CD4-positive, alpha-beta T cell treated with Interferon alpha-2 for 1 hour (primary cell): Measurements from ENCODE around the gene PUM1.
"Not testable (repeated sequence)": the region's sequence is repeated elsewhere in the genome, so short reads cannot be mapped to it uniquely, and the experiment has no call there.

Source experiments
- DNase-seq, 2 donors: peaks; one replicate each; pipeline ENCODE4 v3.0.0-alpha.2; 2020 to 2022

The PUM1 gene

DNA sequence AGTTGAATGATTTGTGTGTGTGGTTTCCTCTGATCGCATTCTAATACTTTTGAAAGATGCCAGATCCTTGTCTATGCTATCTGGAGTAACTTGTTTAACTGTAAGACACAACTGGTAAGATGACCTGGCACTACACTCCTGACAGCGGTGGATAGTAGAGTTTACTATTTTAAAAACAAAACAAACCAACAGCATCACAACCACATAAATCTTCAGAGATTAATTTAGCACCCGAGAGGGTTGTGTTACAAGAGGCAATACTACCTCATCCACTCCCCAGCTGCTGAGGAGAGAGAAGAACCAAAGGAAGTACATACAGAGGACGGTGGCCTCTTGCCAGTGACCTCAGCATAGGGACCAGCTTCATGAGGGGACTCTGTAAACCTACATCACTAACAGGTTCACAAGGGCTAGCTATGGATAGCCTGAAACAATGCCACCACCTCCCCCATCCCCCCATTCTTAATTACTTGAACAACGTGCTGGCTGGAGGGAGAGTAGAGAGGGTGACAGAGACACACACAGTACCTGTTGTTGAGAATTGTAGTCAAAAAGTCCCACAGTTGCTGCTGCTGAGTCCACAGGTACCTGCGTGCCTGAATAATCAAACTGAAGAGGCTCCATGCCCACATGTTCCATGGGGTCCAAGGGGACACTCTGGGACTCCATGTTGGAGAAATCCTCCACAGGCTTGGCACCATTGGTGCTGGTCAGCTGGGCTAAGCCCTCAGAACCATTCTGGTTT lies 73.5 kb downstream of the PUM1 start:
- no peak for DNase-seq

DNA sequence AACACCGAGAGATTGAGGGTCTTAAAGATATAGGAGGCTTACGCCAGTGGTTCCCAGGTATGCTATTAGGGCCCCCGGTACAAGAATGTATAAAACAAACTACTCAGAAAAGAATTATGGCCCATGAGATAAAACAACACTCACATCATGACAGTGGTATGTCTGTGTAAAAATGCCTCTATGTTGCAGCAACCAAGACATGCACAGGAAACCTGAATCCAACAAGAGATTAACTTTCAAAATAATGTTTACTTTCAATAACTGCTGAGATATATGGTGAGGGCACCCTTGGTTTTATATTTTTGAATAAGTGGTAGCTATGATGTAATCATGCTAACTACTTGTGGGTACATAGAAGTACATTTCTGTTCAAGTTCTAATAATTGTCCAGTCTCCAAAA lies 74.9 kb downstream of the PUM1 start:
- no peak for DNase-seq

DNA sequence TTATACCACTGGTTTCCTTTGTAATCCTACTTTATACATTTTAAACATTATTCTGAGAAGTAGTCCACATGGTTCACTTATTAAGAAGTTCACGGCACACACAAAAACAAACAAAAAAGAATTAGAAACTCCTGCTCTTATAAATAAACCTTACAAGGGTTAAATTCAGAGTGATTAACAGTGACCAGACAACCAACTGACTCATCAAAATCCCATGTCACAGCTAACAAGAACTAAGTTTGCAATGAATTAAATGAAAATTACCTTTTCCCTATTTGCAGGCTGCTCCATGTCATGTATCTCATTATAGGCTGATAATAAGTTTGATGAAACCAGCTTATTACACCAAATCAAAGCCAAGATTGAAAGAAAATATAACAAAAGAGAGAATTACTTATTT lies 77.5 kb downstream of the PUM1 start:
- DNase-seq: no peak

DNA sequence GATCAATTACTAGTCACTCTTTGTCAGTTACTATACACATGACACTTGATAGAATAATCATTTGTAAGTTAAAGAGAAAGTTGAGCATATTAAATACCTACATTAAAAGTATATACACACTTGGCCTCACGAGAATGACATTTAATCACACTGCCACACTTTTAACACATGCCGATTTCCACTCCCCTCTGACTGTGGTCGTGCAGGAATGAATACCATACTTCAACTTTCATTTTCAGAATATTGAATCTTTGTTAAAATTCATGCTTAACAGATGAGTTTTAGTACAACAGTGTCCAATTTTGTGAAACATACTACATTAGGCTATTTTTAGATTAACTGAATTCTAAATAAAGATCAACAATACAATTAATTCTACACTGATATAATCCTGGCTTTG lies 78.8 kb downstream of the PUM1 start:
- DNase-seq: no peak

DNA sequence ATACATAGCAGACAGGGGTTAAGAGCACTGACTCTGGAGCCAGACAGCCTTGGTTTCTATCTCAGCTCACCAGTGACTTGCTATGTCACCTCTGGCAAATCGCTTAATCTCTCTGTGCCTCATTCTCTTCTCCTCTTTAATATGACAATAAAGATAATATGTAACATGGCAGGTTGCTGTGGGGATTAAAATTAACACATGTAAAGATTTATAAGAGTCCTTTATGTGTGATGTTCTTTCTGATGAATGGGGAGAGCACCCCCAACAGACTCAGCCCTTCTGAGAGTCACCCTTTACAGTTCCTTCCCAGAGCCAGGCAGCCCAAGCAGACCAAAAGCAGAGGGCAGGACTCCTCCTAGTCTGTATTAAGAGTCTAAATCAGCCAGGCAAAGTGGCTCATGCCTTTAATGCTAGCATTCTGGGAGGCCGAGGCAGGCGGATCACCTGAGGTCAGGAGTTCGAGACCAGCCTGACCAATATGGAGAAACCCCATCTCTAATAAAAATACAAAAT lies 80.5 kb downstream of the PUM1 start:
- DNase-seq: no peak

DNA sequence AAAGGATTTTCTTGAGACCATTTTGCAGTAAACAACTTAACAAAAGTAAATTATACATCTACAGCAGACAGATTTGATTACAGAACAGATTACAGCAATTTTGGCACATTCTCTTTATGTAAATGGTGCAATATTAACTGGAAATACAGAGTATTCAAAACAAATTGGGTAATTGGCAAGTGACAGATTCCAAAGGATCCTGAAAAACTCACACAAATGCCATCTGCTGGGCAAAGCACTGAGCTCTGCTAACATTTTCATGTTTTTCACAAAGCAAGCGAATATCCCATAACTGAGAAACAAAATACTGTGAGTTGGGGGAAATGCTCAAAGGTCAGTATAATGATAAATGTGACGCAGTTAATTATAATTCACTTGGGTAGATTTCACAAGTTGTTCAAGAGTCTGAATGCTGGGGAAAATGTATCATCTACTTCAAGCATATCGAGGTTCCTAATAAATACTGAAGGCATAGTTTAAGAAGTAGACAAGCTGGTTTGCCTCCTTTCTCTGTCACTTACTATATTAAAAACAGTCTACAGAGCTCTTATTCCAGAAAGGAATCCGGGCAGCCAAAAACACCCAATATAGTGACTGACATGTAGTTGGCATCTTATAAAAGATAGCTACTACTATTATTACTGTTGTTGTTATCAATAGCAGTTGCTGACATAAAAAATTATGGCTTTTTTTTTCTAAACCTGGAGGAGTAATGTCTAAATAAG lies 81.2 kb downstream of the PUM1 start:
- no peak for DNase-seq

GRCh38 chr1:30982937-30983336 lies 82.6 kb downstream of the PUM1 start:
- no peak for DNase-seq

DNA sequence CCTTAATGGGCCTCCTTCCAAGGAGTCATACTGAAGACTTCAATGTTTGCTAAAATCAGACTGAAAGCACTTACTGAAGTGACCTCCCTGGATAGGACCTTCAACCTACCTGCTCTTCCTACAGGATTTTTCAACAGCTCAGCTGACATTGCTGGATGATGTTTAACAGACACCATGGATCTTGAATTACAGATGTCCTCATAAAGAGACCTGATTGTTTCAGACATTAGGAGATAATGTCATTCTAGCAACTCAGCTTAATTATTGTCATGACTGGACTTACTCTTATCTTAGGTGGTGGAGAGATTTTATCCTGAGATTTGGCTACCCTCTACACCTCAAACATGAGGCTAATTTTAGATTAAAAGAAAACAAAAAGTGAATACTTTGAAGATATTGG lies 83.1 kb downstream of the PUM1 start:
- no peak for DNase-seq

DNA sequence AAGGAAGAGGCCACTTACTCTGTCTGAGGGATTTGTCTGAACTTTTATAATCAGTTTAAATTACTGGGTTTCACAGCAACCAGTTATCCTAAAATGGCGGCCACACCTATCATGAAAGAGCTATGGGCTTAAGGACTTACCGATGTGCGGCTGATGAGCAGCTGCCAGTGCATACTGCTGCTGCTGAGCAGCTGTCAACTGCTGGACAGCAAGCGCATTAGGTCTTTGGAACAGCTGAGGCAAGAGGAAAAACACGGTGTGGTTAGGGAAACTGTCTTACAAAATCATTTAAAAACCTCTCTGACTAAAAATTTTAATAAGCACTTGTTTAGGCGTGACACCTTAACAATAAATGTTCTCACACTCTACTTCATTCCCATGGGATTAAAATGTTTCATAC lies 84.3 kb downstream of the PUM1 start:
- no peak for DNase-seq

DNA sequence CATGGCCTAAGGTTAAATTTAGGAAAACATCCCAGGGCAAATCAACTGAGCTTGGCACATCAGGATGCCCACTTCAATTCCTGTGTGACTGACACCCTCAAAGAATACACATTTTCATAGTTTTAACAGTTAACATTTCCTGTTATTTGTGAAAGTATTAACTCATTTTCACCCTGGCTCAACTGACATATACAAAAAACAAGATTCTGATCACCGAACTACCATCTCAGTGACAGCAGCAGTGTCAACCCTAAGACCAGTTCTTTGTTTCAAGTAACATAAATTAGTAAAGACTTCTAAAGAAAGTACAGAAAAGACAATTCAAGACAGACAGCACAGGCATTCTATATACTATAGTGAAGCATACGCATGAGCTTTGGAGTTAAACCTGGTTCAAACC lies 88.0 kb downstream of the PUM1 start:
- DNase-seq: no peak

DNA sequence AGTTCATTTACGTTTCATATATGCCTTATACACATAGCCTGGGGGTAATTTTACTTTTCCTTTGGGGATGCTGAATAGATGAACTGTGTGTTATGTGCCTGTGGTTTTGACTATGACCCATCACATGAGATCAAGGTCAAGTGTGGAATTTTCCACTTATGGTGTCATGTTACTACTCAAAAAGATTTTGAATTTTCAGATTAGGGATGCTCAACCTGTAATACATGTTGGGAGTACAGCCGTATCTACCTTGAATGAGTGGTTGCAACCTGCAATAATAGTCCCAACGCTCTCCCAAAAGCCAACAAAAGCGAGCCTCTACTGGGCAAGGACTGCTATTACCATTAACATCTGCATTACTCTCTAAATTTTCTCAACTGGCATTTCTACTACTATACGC lies 88.4 kb downstream of the PUM1 start:
- no peak for DNase-seq

- no peak for DNase-seq
Measured at GRCh38 chr1:30976143-30976542, 89.4 kb downstream of the PUM1 start.

DNA sequence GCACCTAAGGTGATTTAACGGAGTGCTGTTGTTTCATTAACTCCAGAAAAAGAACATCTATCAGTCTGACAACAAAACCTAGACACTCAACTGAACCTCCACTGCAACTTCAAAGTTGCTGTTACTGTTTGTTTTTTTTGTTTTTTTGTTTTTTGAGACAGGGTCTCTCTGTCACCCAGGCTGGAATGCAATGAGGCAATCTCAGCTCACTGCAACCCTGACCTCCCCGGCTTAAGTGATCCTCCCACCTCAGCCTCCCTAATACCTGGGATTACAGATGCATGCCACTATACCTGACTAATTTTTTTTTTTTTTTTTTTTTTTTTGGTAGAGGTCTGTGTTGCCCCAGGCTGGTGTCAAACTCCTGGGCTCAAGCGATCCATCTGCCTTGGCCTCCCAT lies 90.3 kb downstream of the PUM1 start:
- DNase-seq: no peak

- DNase-seq: no peak
Measured at GRCh38 chr1:30974536-30974935, 91.0 kb downstream of the PUM1 start.

DNA sequence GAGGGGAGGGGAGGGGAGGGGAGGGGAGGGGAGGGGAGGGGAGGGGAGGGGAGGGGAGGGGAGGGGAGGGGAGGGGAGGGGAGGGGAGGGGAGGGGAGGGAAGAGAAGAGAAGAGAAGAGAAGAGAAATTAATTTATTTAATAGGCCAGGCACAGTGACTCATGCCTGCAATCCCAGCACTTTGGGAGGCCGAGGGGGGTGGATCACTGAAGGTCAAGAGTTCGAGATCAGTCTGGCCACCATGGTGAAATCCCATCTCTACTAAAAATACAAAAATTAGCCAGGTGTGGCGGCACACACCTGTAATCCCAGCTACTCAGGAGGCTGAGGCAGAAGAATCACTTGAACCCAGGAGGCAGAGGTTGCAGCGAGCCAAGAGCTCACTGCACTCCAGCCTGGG lies 93.2 kb downstream of the PUM1 start:
- DNase-seq: not testable (repeated sequence)

DNA sequence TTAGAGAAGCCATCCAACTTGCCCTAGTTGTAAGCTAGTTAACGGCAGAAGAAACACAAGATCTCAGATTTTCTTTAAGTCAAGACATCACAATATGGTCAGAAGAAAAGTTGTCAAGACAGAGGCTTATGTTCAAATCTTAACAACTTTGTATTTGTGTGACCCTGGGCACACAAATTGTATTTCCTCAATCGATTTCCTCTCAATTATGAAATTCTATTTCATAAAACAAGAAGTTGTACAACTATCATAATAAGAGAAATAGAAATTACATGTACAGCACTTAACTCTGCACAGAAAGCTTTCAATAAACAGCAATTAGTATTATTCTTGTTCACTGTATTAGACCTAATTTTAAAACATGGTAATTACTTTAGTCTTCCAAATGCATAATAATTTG lies 94.0 kb downstream of the PUM1 start:
- no peak for DNase-seq

DNA sequence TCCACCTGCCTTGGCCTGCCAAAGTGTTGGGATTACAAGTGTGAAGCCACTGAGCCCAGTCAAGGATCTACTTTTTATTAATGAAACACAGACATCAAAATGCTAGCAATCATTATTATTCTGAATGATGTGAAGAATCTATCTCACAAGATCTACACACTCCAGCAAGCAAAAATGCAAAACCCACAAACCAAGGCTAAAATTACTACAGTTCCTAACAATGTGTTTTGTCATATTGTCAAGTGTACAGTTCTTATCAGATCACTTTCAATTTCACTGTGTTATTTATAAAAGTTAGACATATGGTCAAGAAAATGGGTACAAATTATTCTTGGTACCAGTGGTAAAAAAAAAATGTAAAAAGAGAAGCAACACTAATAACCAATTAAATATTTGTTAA lies 95.6 kb downstream of the PUM1 start:
- no peak for DNase-seq

DNA sequence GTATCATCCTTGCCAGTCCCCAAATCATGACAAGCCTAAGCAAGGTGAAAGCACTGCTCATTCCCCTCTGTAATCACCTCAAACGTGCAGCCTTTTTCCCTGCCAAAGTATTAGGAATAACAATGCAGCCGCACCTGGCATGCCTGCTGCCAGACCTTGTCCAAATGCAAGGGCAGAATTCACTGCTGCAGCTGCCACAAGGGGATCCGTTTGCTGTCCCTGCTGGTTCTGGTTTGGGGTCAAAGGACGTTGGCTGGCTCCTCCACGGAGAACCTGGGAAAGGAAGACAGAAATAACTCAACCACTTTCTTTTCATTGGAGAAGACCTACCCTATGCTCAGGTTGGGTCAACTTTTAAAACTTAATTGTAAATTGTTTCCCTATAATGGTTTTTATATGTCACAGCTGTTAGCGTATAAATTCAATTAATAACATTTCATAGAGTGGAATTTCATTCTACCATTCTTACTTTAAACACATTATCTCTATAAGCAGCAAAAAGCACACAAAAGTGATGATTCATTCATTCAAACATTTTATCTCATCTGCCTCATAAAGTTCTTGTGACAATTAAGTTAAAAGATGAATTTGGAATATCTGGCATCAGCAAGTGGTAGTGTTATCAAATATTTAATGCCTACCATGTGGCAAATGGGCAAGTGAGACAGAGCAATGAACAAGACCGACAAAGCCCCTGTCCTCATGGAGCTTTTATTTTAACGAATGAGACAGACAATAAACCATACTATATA lies 97.1 kb downstream of the PUM1 start:
- no peak for DNase-seq

DNA sequence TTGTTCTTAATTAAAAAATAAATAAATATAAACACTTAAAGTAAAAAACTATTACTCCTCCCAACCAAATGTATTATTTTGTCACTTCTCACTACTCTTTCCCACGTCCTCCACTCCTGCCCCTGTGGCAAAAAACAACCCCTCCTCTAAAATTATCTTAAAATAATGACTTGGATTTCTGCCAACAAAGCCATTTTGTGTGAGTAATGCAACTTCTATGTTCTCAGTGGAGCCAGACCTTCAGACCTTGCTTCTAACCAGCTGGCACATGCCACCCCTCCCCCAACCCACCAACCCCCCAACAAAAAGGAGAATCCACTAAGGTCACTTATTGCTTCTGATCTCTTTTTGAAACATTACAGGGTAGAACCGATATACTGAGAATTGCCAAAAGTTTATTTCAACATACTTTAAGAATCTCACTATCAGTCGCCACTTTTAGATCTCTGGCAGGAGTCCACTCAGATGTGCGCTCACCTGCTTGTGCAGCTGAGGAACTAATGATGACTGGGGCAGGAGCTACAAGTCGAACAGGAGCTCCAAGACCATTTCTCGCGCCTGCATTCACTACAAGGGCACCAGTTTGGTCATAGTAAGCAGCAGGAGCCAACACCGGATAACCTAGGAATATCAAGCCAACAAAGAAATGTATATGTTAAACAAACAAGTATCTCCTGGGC lies 98.7 kb downstream of the PUM1 start:
- DNase-seq: no peak

- no peak for DNase-seq
Measured at GRCh38 chr1:30965924-30966599, 99.5 kb downstream of the PUM1 start.

GRCh38 chr1:30964706-30965105 lies 100.8 kb downstream of the PUM1 start:
- no peak for DNase-seq
